Mucosa of rectum (tissue), 2 donors: ENCODE data around the gene RAD51B.
"Not testable (repeated sequence)": the region's sequence is repeated elsewhere in the genome, so short reads cannot be mapped to it uniquely, and the experiment has no call there.

Experiments used
- H3K27ac ChIP-seq, 2 donors: one replicate each; pipeline ENCODE4 v1.7.0; 2013; ENCODE audit warnings: inconsistent platforms in 2 of 2, low read depth in 2 of 2, low read length in 2 of 2
- H3K27me3 ChIP-seq, 2 donors: one replicate each; pipeline ENCODE4 v1.7.0; 2013; ENCODE audit warnings: low read length in 2 of 2; ENCODE audit not compliant: control insufficient read depth in 2 of 2, insufficient read depth in 2 of 2
- H3K36me3 ChIP-seq, 2 donors: one replicate each; pipeline ENCODE4 v1.7.0; 2013; ENCODE audit warnings: low read length in 2 of 2; ENCODE audit not compliant: control insufficient read depth in 2 of 2, insufficient read depth in 2 of 2
- H3K4me1 ChIP-seq, 2 donors: one replicate each; pipeline ENCODE4 v1.7.0; 2013; ENCODE audit warnings: low read length in 2 of 2, mild to moderate bottlenecking in 1 of 2; ENCODE audit not compliant: control insufficient read depth in 2 of 2, insufficient read depth in 2 of 2
- H3K4me3 ChIP-seq, 2 donors: one replicate each; pipeline ENCODE4 v1.7.0; 2013; ENCODE audit warnings: low read length in 2 of 2
- H3K9ac ChIP-seq, 2 donors: one replicate each; pipeline ENCODE4 v1.7.0; 2013; ENCODE audit warnings: low read length in 2 of 2, low read depth in 1 of 2, mild to moderate bottlenecking in 1 of 2
- H3K9me3 ChIP-seq, 2 donors: one replicate each; pipeline ENCODE4 v1.7.0; 2013; ENCODE audit warnings: low read length in 2 of 2; ENCODE audit not compliant: control insufficient read depth in 2 of 2
- donor health status: healthy.
- donor health status: Normal muscosa, but diverticular disease.

The RAD51B gene

GRCh38 chr14:68115952-68116351 lies 296.4 kb downstream of the RAD51B start:
- H3K9me3 ChIP-seq, H3K27ac ChIP-seq, H3K36me3 ChIP-seq, H3K27me3 ChIP-seq, H3K9ac ChIP-seq, H3K4me3 ChIP-seq: not testable (repeated sequence)
- H3K4me1 ChIP-seq: peaks cover 7 to 20% of the 10 kb centered on the region in 2 donors

GRCh38 chr14:68122651-68123050 lies 303.1 kb downstream of the RAD51B start:
- H3K27me3 ChIP-seq: no peaks in the 10 kb centered on the region
- no peak overlapping the region for H3K27ac ChIP-seq
- H3K9ac ChIP-seq: no peak overlapping the region
- no peaks in the 10 kb centered on the region for H3K36me3 ChIP-seq
- no peaks in the 10 kb centered on the region for H3K4me1 ChIP-seq
- H3K9me3 ChIP-seq: no peaks in the 10 kb centered on the region
- no peak overlapping the region for H3K4me3 ChIP-seq

- Histone ChIP-seq H3K27ac (no peak overlapping the region), H3K4me3 (no peak overlapping the region), H3K4me1 (no peaks in the 10 kb centered on the region), H3K27me3 (no peaks in the 10 kb centered on the region), H3K36me3 (no peaks in the 10 kb centered on the region), H3K9ac (no peak overlapping the region), H3K9me3 (no peaks in the 10 kb centered on the region)
Observed at GRCh38 chr14:68124050-68124449, 304.5 kb downstream of the RAD51B start.

- no peaks in the 10 kb centered on the region for H3K27me3 ChIP-seq
- H3K4me1 ChIP-seq: no peaks in the 10 kb centered on the region
- H3K9ac ChIP-seq: no peak overlapping the region
- no peak overlapping the region for H3K4me3 ChIP-seq
- no peaks in the 10 kb centered on the region for H3K9me3 ChIP-seq
- H3K27ac ChIP-seq: no peak overlapping the region
- H3K36me3 ChIP-seq: no peaks in the 10 kb centered on the region
Observed at GRCh38 chr14:68124979-68125731, 305.6 kb downstream of the RAD51B start.

- Histone ChIP-seq H3K36me3 (no peaks in the 10 kb centered on the region), H3K27ac (no peak overlapping the region), H3K4me1 (no peaks in the 10 kb centered on the region), H3K9me3 (no peaks in the 10 kb centered on the region), H3K9ac (no peak overlapping the region), H3K4me3 (no peak overlapping the region), H3K27me3 (no peaks in the 10 kb centered on the region)
Observed at GRCh38 chr14:68127166-68127565, 307.6 kb downstream of the RAD51B start.

GRCh38 chr14:68131907-68132306 lies 312.3 kb downstream of the RAD51B start:
- Histone ChIP-seq H3K9me3 (no peaks in the 10 kb centered on the region), H3K36me3 (no peaks in the 10 kb centered on the region), H3K27ac (no peak overlapping the region), H3K4me1 (no peaks in the 10 kb centered on the region), H3K27me3 (no peaks in the 10 kb centered on the region), H3K9ac (no peak overlapping the region), H3K4me3 (no peak overlapping the region)

- H3K4me3 ChIP-seq: no peak overlapping the region
- no peak overlapping the region for H3K9ac ChIP-seq
- no peaks in the 10 kb centered on the region for H3K4me1 ChIP-seq
- H3K27me3 ChIP-seq: no peaks in the 10 kb centered on the region
- no peaks in the 10 kb centered on the region for H3K9me3 ChIP-seq
- no peak overlapping the region for H3K27ac ChIP-seq
- H3K36me3 ChIP-seq: no peaks in the 10 kb centered on the region
Observed at GRCh38 chr14:68132563-68133121, 313.1 kb downstream of the RAD51B start.

- H3K9ac ChIP-seq: no peak overlapping the region
- peaks cover 0 to 5% of the 10 kb centered on the region in 2 donors for H3K4me1 ChIP-seq
- no peak overlapping the region for H3K27ac ChIP-seq
- H3K36me3 ChIP-seq: no peaks in the 10 kb centered on the region
- no peak overlapping the region for H3K4me3 ChIP-seq
- H3K27me3 ChIP-seq: no peaks in the 10 kb centered on the region
- no peaks in the 10 kb centered on the region for H3K9me3 ChIP-seq
Observed at GRCh38 chr14:68133856-68134255, 314.3 kb downstream of the RAD51B start.

GRCh38 chr14:68135028-68135427 lies 315.4 kb downstream of the RAD51B start:
- Histone ChIP-seq H3K36me3 (no peaks in the 10 kb centered on the region), H3K4me1 (peaks cover 4 to 15% of the 10 kb centered on the region in 2 donors), H3K27me3 (no peaks in the 10 kb centered on the region), H3K9me3 (no peaks in the 10 kb centered on the region), H3K27ac (no peak overlapping the region), H3K4me3 (no peak overlapping the region), H3K9ac (no peak overlapping the region)

- Histone ChIP-seq H3K4me1 (peaks cover 6 to 20% of the 10 kb centered on the region in 2 donors), H3K27me3 (no peaks in the 10 kb centered on the region), H3K36me3 (no peaks in the 10 kb centered on the region), H3K9ac (no peak overlapping the region), H3K4me3 (no peak overlapping the region), H3K27ac (no peak overlapping the region), H3K9me3 (no peaks in the 10 kb centered on the region)
Observed at GRCh38 chr14:68135566-68135965, 316.0 kb downstream of the RAD51B start.
